GM11168 (cell line): Measurements from ENCODE around the gene ANKRD26.
"Not testable (repeated sequence)": the region's sequence is repeated elsewhere in the genome, so short reads cannot be mapped to it uniquely, and the experiment has no call there.

Source experiments
- in situ Hi-C: fragments of 300-500 bp; cut with MboI; formaldehyde crosslinking; loops from one replicate; pipeline ENCODE4 v1.12.0; 2022; ENCODE audit warnings: low sequenced_read_pairs; ENCODE audit not compliant: unreplicated experiment

Gene ANKRD26

GRCh38 chr10:27099916-27100812 is at the start of gene ANKRD26:
Gene ANKRD26, minus strand, starts transcription at chr10:27100494. Its CDS starts 168 bp downstream, at chr10:27100326.
- in situ Hi-C loops, result no loop called here

- in situ Hi-C loops, result no loop called here
Measured at GRCh38 chr10:27147701-27148100, 47.4 kb upstream of the ANKRD26 start.

- in situ Hi-C loops, result no loop called here
Measured at GRCh38 chr10:27145937-27146336, 45.6 kb upstream of the ANKRD26 start.

GRCh38 chr10:27143686-27144085 is 43.4 kb upstream of the ANKRD26 start:
- in situ Hi-C loops, result no loop called here

- in situ Hi-C loops, result no loop called here
Measured at GRCh38 chr10:27138277-27138676, 38.0 kb upstream of the ANKRD26 start.

- in situ Hi-C loops, result no loop called here
Measured at GRCh38 chr10:27134371-27134770, 34.1 kb upstream of the ANKRD26 start.

GRCh38 chr10:27108165-27108564 is 7.9 kb upstream of the ANKRD26 start:
- in situ Hi-C loops, result no loop called here

GRCh38 chr10:27104919-27105318 is 4.6 kb upstream of the ANKRD26 start:
- in situ Hi-C loops, result no loop called here

GRCh38 chr10:27100813-27101347 is 586 bp upstream of the ANKRD26 start:
- in situ Hi-C loops, result no loop called here

GRCh38 chr10:27099448-27099847 is 846 bp downstream of the ANKRD26 start:
- in situ Hi-C loops, result no loop called here

GRCh38 chr10:27088119-27089044 is 11.9 kb downstream of the ANKRD26 start:
- in situ Hi-C loops, result no loop called here

- in situ Hi-C loops, result no loop called here
Measured at GRCh38 chr10:27072436-27073114, 27.7 kb downstream of the ANKRD26 start.

- in situ Hi-C loops, result no loop called here
Measured at GRCh38 chr10:27068217-27068891, 31.9 kb downstream of the ANKRD26 start.

- in situ Hi-C loops, result no loop called here
Measured at GRCh38 chr10:27065084-27065483, 35.2 kb downstream of the ANKRD26 start.

- in situ Hi-C loops, result no loop called here
Measured at GRCh38 chr10:27052656-27053055, 47.6 kb downstream of the ANKRD26 start.

GRCh38 chr10:27045247-27045646 is 55.0 kb downstream of the ANKRD26 start:
- in situ Hi-C loops, result not testable (repeated sequence)

GRCh38 chr10:27041196-27041595 is 59.1 kb downstream of the ANKRD26 start:
- in situ Hi-C loops, result no loop called here

- in situ Hi-C loops, result no loop called here
Measured at GRCh38 chr10:27038168-27038567, 62.1 kb downstream of the ANKRD26 start.

- in situ Hi-C loops, result no loop called here
Measured at GRCh38 chr10:27035163-27035562, 65.1 kb downstream of the ANKRD26 start.

GRCh38 chr10:27030060-27030459 is 70.2 kb downstream of the ANKRD26 start:
- in situ Hi-C loops, result no loop called here
